Activated naive CD4-positive, alpha-beta T cell treated with anti-CD3 and anti-CD28 coated beads, Interleukin-2, amount 10 ng/mL, durations not matched to agents 7 days and 5 days (primary cell): Measurements from ENCODE around the gene SCP2D1.

Experiments used
- CTCF ChIA-PET: fragments of 350-600 bp; sonication (Branson Sonifier 250); formaldehyde crosslinking; loops from one replicate; lab custom pipeline; 2021; ENCODE audit warnings: antibody characterized with exemption; lab: Charles Lee
- DNase-seq: peaks from one replicate; pipeline ENCODE4 v3.0.0-alpha.2; 2020
- H3K27ac Mint-ChIP-seq: one replicate; pipeline ENCODE4 v1.8.0; 2021; ENCODE audit warnings: mild to moderate bottlenecking, moderate library complexity, mixed read lengths
- H3K27me3 Mint-ChIP-seq: one replicate; pipeline ENCODE4 v1.8.0; 2021; ENCODE audit warnings: mild to moderate bottlenecking, mixed read lengths
- H3K36me3 Mint-ChIP-seq: one replicate; pipeline ENCODE4 v1.8.0; 2021; ENCODE audit warnings: mixed read lengths
- H3K4me1 Mint-ChIP-seq: one replicate; pipeline ENCODE4 v1.8.0; 2021; ENCODE audit warnings: mixed read lengths
- H3K4me3 Mint-ChIP-seq: one replicate; pipeline ENCODE4 v1.8.0; 2021; ENCODE audit warnings: mild to moderate bottlenecking, moderate library complexity, mixed read lengths
- H3K9me3 Mint-ChIP-seq: one replicate; pipeline ENCODE4 v1.8.0; 2021; ENCODE audit warnings: mixed read lengths

Gene SCP2D1

DNA sequence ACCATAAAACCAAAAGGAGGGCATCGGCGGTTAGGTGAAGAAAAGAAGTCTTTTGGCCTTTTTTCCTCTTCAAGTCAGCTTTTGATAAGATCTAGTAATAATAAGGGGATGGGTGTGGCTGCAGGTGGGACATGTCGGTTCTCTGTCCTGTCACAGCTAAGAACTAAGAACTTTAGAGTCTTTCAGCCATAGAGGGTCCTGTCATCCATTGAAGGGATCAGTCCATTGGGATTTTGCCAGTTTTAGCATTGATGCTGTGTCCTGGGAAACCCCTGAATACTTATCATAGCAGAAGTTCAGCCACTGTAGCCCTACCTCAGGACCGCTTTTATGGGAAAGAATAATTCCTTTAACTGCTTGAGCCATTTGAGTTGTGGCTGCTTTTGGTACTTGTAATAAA lies 18.2 kb upstream of the SCP2D1 start:
- Mint-ChIP-seq H3K9me3 (no peaks in the 10 kb centered on the region), H3K36me3 (peaks cover 3% of the 10 kb centered on the region), H3K27me3 (peaks cover 11% of the 10 kb centered on the region), H3K27ac (peak overlapping the region; percentile 19), H3K4me1 (peaks cover 12% of the 10 kb centered on the region), H3K4me3 (peak overlapping the region; percentile 91)
- CTCF ChIA-PET: no interaction called here
- DNase-seq: no peak

DNA sequence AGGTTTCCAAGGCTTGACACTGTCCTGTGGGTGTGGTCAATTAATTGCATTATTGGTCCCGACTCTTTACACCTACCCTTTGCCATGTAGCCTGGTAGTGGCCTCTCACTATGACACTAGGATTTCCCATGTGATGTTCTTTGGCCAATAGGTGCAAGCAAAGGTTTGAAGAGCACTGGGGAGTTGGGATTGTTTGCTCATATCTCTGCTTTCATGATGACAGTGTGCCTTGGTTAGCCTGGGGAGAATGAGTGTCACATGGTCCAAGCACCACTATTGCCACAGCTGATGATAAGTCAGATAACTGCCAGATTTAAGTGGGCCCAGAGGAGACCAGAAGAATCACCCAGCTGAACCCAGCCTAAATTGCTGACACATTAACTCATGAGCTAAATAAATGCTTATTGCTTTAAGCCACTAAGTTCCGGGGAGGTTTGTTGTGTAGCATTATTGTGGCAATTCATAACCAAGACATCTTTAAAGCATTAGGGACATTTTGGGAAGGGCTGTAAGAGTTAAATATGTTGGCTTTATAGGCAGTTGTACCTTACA lies 17.2 kb upstream of the SCP2D1 start:
- CTCF ChIA-PET: no interaction called here
- Mint-ChIP-seq H3K27me3 (peaks cover 11% of the 10 kb centered on the region), H3K36me3 (peaks cover 3% of the 10 kb centered on the region), H3K4me3 (no peak overlapping the region), H3K9me3 (no peaks in the 10 kb centered on the region), H3K27ac (no peak overlapping the region), H3K4me1 (peaks cover 12% of the 10 kb centered on the region)
- DNase-seq: no peak

GRCh38 chr20:18801516-18801915 lies 12.1 kb upstream of the SCP2D1 start:
- no peaks in the 10 kb centered on the region for H3K4me1 Mint-ChIP-seq
- DNase-seq: no peak
- H3K9me3 Mint-ChIP-seq: no peaks in the 10 kb centered on the region
- H3K36me3 Mint-ChIP-seq: no peaks in the 10 kb centered on the region
- no peak overlapping the region for H3K27ac Mint-ChIP-seq
- CTCF ChIA-PET: no interaction called here
- no peak overlapping the region for H3K4me3 Mint-ChIP-seq
- H3K27me3 Mint-ChIP-seq: peaks cover 5% of the 10 kb centered on the region

DNA sequence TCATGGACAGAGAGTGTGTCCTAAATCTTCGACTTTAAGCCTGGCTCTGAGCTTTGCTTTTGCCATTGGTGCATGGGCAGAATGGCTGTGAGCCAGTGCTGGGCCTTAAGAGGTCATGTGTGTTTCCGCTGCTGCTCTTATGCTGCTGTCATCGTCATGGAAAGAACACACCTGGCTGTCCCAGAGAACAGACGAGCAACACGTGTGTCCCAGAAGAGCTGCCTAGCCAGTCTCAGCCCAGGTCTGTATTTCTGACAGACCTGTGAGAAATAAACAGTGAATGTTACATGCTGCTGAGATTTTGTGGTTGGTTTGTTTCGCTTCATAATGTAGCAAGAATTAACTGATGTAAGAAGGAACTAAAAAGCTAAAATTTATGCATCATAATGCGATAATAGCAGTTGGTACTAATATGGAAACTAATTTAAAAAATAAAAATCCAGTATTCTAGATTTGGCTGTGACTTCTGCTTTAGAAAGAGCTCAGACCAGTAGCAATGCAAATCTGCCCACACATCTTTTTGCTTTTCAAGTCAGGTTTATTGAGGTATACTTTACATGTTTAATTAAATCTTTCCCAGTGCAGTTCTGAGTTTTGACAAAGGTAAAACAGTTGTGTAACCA lies 11.5 kb upstream of the SCP2D1 start:
- Mint-ChIP-seq H3K4me1 (no peaks in the 10 kb centered on the region), H3K27ac (no peak overlapping the region)
- CTCF ChIA-PET: no interaction called here

DNA sequence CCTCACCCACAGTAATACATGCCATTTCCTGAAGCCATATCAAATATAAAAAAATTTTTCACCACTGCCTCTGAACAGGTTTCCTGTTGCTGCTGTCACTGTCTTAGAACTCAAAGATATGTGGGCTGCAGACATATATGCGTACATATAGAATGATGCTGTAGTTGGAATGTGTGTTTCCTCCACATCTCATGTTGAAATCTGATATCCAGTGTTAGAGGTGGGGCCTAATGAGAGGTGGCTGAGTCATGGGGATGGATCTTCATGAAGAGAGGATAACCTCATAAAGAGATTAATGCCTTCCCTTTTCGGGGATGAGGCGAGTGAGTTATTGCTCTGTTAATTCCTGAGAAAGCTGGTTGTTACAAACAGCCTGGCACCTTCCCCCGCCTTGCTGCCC lies 7.7 kb upstream of the SCP2D1 start:
- Mint-ChIP-seq H3K4me1 (no peaks in the 10 kb centered on the region), H3K27ac (no peak overlapping the region), H3K4me3 (no peak overlapping the region), H3K9me3 (no peaks in the 10 kb centered on the region), H3K27me3 (peaks cover 4% of the 10 kb centered on the region), H3K36me3 (no peaks in the 10 kb centered on the region)
- CTCF ChIA-PET: no interaction called here
- no peak for DNase-seq

More for the DNA sequence above, 11.5 kb upstream of the SCP2D1 start:
- Mint-ChIP-seq H3K36me3 (no peaks in the 10 kb centered on the region), H3K4me3 (no peak overlapping the region), H3K9me3 (no peaks in the 10 kb centered on the region), H3K27me3 (peaks cover 5% of the 10 kb centered on the region)
- no peak for DNase-seq

DNA sequence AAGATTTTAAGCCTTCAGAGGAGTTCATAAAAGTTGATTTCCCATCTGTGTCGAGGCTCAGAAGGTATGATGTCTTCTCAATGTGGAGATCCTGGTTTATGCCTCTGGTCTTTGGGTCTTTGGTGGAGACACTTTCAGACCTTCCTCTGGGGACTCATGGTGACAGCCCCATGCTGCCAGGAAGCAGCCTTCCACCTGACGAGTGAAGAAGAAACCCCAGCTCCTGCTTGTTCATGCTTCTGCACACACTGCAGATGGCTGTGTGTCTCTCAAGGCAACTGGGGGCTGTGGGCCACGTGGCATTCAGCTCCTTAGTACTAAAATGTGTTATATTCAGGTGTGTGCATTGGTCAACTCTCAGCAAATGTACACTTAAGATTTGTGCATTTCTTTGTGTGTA lies 4.9 kb upstream of the SCP2D1 start:
- H3K27me3 Mint-ChIP-seq: peaks cover 4% of the 10 kb centered on the region
- no peak overlapping the region for H3K27ac Mint-ChIP-seq
- CTCF ChIA-PET: no interaction called here
- no peak for DNase-seq
- no peaks in the 10 kb centered on the region for H3K36me3 Mint-ChIP-seq
- no peaks in the 10 kb centered on the region for H3K4me1 Mint-ChIP-seq
- H3K9me3 Mint-ChIP-seq: no peaks in the 10 kb centered on the region
- H3K4me3 Mint-ChIP-seq: no peak overlapping the region

DNA sequence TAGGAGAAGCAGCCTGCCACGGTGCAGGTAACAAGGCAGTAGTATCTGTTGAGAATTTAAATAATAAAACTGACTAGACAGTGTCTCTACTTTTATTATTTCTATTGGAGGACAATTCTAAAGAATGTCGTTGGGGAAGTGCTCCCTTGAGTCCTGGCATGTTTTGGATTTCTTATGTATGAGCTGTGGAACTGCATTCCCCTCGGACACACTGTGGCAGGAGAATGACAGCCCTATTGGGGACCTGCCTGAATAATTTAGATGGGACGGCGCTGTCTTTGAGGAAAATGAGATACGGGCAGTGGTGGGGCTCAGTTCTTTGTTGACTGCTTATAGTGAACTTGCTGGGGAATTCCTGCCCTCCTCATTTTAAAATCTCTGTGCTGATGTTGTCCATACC lies 2.4 kb upstream of the SCP2D1 start:
- Mint-ChIP-seq H3K36me3 (no peaks in the 10 kb centered on the region), H3K4me3 (no peak overlapping the region), H3K4me1 (no peaks in the 10 kb centered on the region), H3K9me3 (no peaks in the 10 kb centered on the region), H3K27me3 (peaks cover 4% of the 10 kb centered on the region), H3K27ac (no peak overlapping the region)
- CTCF ChIA-PET: no interaction called here
- no peak for DNase-seq

DNA sequence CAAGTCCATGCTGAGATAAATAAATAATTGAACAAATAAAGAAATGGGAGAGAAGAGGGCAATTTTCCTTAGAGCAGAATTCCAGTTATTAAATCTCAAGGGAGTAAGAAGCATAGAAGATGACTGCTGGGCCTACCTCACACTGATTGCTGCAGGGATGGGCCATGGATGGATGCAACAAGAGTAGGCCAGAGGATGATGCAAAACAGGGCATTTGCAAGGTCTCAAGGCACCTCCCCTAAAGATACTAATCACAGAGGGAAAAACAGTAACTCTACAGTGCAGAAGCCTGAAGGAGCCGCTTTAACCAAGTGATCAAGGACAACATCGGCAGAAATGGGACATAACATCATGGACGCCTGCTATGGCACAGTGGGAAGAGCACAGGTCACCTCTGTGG lies 1.7 kb upstream of the SCP2D1 start:
- Mint-ChIP-seq H3K4me1 (no peaks in the 10 kb centered on the region), H3K4me3 (no peak overlapping the region), H3K27me3 (peaks cover 4% of the 10 kb centered on the region), H3K36me3 (no peaks in the 10 kb centered on the region), H3K27ac (no peak overlapping the region), H3K9me3 (no peaks in the 10 kb centered on the region)
- CTCF ChIA-PET: no interaction called here
- DNase-seq: no peak

DNA sequence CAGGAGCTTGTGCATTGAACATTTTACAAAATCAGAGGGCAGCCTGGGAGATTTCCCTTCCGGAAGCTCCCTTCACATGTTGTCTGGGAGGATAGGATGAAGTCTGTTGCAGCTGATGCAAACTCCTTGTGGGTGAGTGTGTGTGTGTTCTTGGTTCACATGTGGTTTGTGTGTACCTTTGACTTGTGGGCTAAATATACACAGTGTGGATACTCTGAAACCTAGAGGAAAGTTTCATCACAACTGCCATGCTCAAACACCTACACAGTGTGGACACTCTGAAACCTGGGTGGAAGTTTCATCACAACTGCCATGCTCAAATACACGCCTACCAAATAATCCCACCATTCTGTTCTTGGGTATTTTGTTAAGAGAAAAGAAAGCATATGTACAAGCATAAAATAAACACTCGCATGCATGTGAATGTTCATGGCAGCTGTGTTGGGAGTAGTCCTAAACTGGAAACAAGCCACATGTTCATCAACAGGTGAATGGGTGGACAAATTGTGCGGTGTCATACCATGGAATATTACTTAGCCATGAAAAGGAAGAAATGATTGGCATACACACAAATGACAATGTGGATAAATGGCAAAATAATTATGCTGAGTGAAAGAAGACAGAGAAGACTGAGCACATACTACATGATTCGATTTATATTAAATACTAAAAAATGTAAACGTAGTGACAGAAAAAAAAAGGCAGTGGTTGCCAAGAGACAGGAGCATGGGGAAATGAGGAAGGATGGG lies 1.8 kb downstream of the SCP2D1 start:
- CTCF ChIA-PET: no interaction called here
- DNase-seq: no peak
- Mint-ChIP-seq H3K4me1 (no peaks in the 10 kb centered on the region), H3K27me3 (no peaks in the 10 kb centered on the region), H3K4me3 (no peak overlapping the region), H3K9me3 (no peaks in the 10 kb centered on the region), H3K36me3 (no peaks in the 10 kb centered on the region), H3K27ac (no peak overlapping the region)

GRCh38 chr20:18822832-18823231 lies 9.2 kb downstream of the SCP2D1 start:
- H3K36me3 Mint-ChIP-seq: no peaks in the 10 kb centered on the region
- CTCF ChIA-PET: no interaction called here
- no peaks in the 10 kb centered on the region for H3K4me1 Mint-ChIP-seq
- H3K27ac Mint-ChIP-seq: no peak overlapping the region
- no peak for DNase-seq
- no peak overlapping the region for H3K4me3 Mint-ChIP-seq
- H3K27me3 Mint-ChIP-seq: no peaks in the 10 kb centered on the region
- no peaks in the 10 kb centered on the region for H3K9me3 Mint-ChIP-seq

DNA sequence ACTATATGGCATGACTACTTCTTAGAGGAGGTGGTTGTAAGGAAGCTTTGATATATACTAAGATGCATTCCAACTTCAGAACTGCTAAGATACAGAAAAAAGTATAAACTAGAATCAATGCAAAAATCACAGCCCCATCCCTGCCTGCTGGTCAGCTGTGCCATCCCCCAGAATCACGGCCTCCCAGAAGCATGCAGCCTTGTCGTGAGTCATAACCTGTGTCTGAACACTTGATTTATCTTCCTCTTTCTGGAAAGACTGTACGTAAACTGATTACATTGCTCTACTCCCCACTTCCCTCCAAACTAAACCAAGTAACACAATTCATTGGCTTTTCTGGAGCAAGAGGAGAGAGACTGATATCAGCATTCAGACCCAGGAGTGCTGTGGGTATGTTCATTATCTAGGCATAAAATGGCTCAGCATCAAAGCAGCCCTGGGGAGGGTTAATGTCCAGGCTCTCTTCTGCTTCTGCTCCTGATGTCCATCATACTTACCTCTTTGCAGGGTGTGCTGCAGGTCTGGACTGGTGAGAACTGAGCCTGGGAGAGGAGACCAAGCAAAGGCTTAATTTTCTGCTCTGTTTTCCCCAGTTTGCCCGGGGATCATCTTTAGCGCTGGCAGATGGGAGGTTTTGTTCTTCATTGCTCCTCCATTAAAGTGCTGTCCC lies 18.4 kb downstream of the SCP2D1 start:
- Mint-ChIP-seq H3K9me3 (no peaks in the 10 kb centered on the region), H3K27me3 (no peaks in the 10 kb centered on the region), H3K4me1 (no peaks in the 10 kb centered on the region), H3K4me3 (no peak overlapping the region), H3K27ac (no peak overlapping the region), H3K36me3 (no peaks in the 10 kb centered on the region)
- CTCF ChIA-PET: no interaction called here
- no peak for DNase-seq

DNA sequence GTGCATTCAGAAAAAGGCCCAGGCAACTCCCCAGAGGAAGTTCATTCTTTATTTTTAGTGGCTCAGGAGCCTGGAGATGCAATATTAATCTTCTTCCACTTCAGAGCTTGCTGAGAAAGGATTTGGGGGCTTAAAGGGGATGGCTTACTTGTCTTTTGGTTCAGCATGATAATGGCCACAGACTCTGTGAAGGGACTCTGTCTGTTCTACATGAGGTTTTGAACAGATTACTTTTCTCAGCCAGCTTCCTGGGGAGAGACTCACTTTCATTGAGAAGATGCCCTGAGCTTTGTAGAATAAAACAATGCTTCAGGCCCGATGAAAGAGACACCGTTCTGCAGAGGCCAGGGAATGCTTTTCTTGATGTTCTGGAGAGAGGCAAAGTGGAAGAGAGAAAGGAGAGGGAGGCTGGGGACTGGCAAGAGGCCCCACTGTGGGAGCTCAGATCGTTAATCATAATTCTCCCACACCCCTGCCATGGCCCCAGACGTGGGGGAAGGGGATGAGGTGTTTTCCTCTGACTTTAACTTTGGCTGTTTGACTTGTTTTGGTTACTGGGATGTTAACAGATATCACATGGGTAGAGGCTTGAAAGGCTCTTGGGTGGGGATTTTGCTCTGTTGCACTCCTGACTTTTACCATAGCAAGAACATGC lies 19.1 kb downstream of the SCP2D1 start:
- Mint-ChIP-seq H3K4me3 (no peak overlapping the region), H3K27me3 (no peaks in the 10 kb centered on the region), H3K36me3 (no peaks in the 10 kb centered on the region), H3K4me1 (no peaks in the 10 kb centered on the region), H3K9me3 (no peaks in the 10 kb centered on the region), H3K27ac (no peak overlapping the region)
- DNase-seq: no peak
- CTCF ChIA-PET: no interaction called here

DNA sequence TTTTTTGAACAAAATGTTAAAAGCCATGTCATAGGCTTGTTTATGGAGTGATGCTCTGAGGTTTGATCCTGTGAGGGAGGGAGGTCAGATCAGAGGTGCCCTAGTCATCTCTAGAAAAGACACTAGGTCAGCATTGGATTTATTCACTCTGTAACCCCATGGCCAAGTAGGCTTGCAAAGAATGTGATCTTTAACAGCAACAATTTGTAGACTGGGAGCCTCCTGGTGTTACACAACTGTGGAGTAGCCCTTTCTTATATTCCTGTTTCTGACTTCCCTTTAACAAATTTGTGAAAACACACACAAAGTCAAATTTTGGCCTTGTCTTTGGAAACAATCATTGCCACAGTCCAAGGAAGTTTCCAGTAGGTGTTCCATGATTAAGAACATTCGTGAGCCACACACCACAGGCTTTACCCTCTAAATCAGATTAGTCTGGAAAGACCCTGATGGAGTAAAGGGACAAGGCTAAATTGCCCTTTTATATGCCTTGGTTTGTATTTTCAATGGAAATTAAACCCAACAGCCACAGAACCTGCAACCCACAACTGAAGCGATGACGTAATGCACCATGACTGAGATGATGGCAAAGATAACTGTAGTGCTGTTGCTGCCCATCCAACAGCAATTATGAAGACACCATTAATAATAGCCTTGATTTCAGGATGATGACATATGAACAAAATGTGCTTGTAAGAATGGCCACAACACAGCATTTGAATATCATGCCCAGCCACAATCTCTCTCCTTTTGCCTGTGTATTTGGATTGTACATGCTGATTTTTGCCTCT lies 22.1 kb downstream of the SCP2D1 start:
- no peak overlapping the region for H3K27ac Mint-ChIP-seq
- CTCF ChIA-PET: no interaction called here
- no peaks in the 10 kb centered on the region for H3K9me3 Mint-ChIP-seq
- no peaks in the 10 kb centered on the region for H3K36me3 Mint-ChIP-seq
- DNase-seq: no peak
- no peak overlapping the region for H3K4me3 Mint-ChIP-seq
- H3K27me3 Mint-ChIP-seq: no peaks in the 10 kb centered on the region
- no peaks in the 10 kb centered on the region for H3K4me1 Mint-ChIP-seq

GRCh38 chr20:18837718-18838117 lies 24.1 kb downstream of the SCP2D1 start:
- H3K27ac Mint-ChIP-seq: no peak overlapping the region
- no peaks in the 10 kb centered on the region for H3K9me3 Mint-ChIP-seq
- no peak for DNase-seq
- H3K4me3 Mint-ChIP-seq: no peak overlapping the region
- no peaks in the 10 kb centered on the region for H3K36me3 Mint-ChIP-seq
- no peaks in the 10 kb centered on the region for H3K4me1 Mint-ChIP-seq
- CTCF ChIA-PET: no interaction called here
- no peaks in the 10 kb centered on the region for H3K27me3 Mint-ChIP-seq
